ENCODE measurements around the gene MED29. TPM values are rescaled to one million over a fixed set of nuclear protein-coding genes. Genes with fewer than 3 reads are reported as not detected.

The MED29 gene
- total RNA-seq, 1 donor from 2014 or later, result 60.8 TPM

DNA sequence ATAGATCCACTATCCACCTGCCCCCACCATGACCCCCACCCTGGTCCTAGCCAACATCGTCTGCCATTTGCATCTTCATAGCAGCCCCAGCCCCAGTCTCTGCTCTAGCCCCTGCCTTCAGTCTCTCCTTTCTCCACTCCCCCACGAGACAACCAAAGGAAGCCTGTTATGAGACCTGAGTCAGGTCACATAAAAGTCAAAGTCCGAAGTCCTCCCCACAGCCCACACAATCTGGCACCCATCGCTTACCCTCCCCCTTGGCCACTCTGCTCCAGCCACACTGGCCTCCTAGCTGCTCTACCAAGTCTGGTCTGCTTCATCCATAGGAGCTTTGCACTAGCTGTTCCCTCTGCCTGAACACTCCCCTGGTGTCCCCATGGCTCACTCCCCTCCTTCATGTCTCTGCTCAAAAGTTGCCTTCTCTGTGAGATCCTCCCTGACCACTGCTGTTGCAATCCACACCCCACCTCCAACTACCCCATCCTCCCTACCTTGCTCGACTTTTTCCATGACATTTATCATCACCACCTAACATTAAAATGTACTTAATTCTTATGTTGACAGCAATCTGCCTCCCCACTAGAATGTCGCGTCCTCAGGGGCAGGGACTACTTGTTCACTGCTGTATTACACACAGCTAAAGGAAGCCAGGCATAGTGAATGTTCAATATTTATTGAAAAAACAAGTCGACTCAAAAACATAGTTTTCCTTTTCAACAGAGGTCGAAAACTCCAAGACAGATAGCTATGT, 20.1 kb downstream of the MED29 start:
- H3K36me3 ChIP-seq, result peaks cover 21 to 28% of the 10 kb centered on the region in 2 donors
- TF ChIP-seq, protein P1, sequence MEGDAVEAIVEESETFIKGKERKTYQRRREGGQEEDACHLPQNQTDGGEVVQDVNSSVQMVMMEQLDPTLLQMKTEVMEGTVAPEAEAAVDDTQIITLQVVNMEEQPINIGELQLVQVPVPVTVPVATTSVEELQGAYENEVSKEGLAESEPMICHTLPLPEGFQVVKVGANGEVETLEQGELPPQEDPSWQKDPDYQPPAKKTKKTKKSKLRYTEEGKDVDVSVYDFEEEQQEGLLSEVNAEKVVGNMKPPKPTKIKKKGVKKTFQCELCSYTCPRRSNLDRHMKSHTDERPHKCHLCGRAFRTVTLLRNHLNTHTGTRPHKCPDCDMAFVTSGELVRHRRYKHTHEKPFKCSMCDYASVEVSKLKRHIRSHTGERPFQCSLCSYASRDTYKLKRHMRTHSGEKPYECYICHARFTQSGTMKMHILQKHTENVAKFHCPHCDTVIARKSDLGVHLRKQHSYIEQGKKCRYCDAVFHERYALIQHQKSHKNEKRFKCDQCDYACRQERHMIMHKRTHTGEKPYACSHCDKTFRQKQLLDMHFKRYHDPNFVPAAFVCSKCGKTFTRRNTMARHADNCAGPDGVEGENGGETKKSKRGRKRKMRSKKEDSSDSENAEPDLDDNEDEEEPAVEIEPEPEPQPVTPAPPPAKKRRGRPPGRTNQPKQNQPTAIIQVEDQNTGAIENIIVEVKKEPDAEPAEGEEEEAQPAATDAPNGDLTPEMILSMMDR (IDR thresholded peaks at IDR 0.05), result no peak
- no peaks in the 10 kb centered on the region for H3K27me3 ChIP-seq
- intact Hi-C loops (cut with DNase I), result loop anchor here (5.0 kb wide), 1 partner anchor 1159 kb away; no protein-coding TSS in a partner anchor
- DNase-seq (ENCODE audit: low spot score in 2 of 2), result peak in 1 of 2 donors; percentile 93
- H3K4me3 ChIP-seq, result peak overlapping the region; percentile 97 to 98
- H3K9me3 ChIP-seq, result no peaks in the 10 kb centered on the region
- peaks cover 9 to 25% of the 10 kb centered on the region in 2 donors for H3K4me1 ChIP-seq
- peak overlapping the region; percentile 100 for H3K27ac ChIP-seq

DNA sequence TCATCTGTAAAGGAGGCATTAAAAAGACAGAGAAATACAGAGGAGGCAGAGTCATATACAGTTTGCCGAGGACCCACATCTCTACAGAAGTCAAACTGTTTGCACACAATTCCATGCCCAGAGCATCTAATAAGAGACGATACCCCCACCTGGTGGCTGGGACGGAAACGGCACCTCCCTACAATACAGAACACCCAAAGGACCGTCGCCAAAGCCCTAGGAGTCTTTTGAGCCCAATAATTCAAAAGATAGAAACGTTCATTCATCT, 20.6 kb downstream of the MED29 start:
- TF ChIP-seq, protein P1 (IDR thresholded peaks at IDR 0.05), result peak; percentile 86 to 97 (median 91)
- peaks cover 26 to 31% of the 10 kb centered on the region in 2 donors for H3K36me3 ChIP-seq
- peak overlapping the region; percentile 97 to 98 for H3K4me3 ChIP-seq
- H3K4me1 ChIP-seq, result peaks cover 9 to 27% of the 10 kb centered on the region in 2 donors
- H3K27ac ChIP-seq, result peak overlapping the region; percentile 100
- intact Hi-C loops (cut with DNase I), result loop anchor here (1.0 to 5.0 kb wide), 5 partner anchors 8 to 1159 kb away; partner anchors contain the start of genes MED29 and PAF1
- no peaks in the 10 kb centered on the region for H3K27me3 ChIP-seq
- peak; percentile 83 to 98 for DNase-seq (ENCODE audit: low spot score in 2 of 2)
- H3K9me3 ChIP-seq, result no peaks in the 10 kb centered on the region

DNA sequence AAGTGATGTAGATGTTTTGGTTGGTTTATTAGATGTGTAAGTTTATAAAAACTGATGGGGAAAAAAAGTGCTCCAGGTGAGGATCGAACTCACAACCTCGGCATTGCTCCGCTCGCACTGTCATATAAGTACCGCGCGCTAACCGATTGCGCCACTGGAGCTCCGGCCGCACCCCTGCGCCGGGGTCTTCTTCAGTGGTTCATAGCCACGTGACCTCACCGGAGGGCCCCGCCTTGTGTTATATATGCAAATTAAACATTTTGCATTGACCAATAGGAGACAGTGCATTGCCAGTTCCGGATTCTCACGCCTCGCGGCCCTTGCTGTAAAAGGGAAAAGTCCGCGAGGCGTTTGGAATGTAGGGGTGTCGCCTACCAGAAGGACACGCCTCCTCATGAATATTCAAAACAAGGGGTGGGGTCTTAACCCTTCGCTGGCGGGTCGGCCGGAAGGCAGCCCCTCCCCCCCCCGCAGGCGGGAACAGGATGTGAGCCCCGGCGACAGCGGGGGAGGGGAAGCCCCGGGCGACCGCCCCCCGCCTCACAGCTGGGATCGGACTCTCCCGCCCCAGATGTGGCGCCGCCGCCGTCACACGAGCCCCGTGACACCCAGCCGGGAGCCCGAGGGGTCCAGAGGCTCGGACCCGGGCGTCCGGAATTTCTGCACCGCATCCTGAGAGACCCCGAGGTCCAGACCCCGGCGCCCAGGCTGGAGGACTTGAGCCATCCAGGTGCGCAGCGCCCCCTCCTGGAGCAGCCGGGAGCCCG, 21.1 kb downstream of the MED29 start, which contains the start of gene PLEKHG2:
TSS of gene PLEKHG2 (plus strand) at position 570 of the 767 bp plus-strand sequence. CDS start 1,418 bp downstream, outside the sequence.
- no peaks in the 10 kb centered on the region for H3K27me3 ChIP-seq
- peak within 1 kb of the TSS; percentile 100 for H3K27ac ChIP-seq
- TF ChIP-seq, protein P1 (IDR thresholded peaks at IDR 0.05), result peak; percentile 88 to 94 (median 89)
- H3K4me1 ChIP-seq, result peaks cover 9 to 28% of the 10 kb centered on the region in 2 donors
- H3K9me3 ChIP-seq, result no peaks in the 10 kb centered on the region
- DNase-seq (ENCODE audit: low spot score in 2 of 2), result peak; percentile 97 to 99
- intact Hi-C loops (cut with DNase I), result loop anchor here (1.0 to 5.0 kb wide), 5 partner anchors 9 to 1160 kb away; partner anchors contain the start of genes MED29 and PAF1
- H3K36me3 ChIP-seq, result peaks cover 28 to 31% of the 10 kb centered on the region in 2 donors
- H3K4me3 ChIP-seq, result peak within 1 kb of the TSS; percentile 97 to 98

DNA sequence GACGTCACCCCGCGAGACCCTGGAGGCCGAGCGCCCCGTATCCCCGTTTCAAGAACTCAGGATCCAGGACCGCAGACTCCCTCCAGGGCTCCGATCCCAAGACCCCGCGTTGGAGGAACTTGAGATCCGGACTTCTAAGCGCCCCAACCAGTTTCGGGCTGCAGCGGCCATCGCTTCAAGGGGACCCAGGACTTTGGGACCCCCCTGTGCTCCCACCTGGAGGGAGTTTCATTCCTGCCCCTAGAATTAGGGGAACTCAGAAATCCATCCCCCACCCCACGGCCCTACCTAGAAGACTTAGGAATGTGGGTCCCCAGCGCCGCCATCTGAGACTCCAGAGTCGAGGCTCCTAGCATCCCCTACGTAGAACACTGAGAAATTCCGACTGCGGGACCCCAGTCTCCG, 21.7 kb downstream of the MED29 start:
- DNase-seq (ENCODE audit: low spot score in 2 of 2), result no peak
- peaks cover 9 to 31% of the 10 kb centered on the region in 2 donors for H3K4me1 ChIP-seq
- H3K36me3 ChIP-seq, result peaks cover 26 to 31% of the 10 kb centered on the region in 2 donors
- peak overlapping the region; percentile 86 to 100 for H3K27ac ChIP-seq
- intact Hi-C loops (cut with DNase I), result loop anchor here (1.0 to 5.0 kb wide), 5 partner anchors 10 to 1161 kb away; partner anchors contain the start of genes MED29 and PAF1
- TF ChIP-seq, protein P1 (IDR thresholded peaks at IDR 0.05), result no peak
- no peaks in the 10 kb centered on the region for H3K9me3 ChIP-seq
- H3K27me3 ChIP-seq, result no peaks in the 10 kb centered on the region
- peak overlapping the region; percentile 66 to 97 for H3K4me3 ChIP-seq

DNA sequence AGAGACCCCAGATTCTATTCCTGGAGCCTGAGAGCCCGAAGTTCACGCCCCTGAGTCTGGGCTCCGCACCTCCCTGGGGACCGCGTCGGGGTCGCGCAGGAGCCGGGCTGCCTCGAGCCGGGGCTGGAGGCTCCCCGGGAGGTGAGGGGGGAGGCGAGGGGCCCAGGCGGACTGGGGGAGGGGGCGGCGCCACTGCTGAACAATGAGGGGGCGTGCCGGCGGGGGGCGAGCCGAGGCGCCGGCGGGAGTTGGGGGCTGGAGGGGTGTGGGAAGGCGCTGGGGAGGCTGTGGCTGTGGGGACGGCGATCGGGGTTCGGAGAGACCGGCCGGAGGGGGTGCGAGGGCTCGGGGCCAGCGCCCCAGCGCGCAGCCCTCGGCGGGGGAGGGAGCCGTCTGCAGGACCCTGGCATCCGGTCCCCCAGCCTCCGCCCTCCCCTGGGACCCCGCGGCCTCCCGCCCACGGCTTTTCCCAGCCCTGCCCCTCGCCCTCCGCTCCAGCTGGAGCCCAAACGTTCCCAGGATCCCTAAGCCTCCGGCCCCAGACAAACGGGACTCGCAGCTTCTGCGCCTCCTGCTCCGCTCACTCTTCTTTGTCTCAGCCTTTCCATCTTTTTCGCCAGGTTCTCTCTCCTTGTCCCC, 22.2 kb downstream of the MED29 start:
- H3K4me3 ChIP-seq, result peak overlapping the region; percentile 66 to 97
- intact Hi-C loops (cut with DNase I), result loop anchor here (2.0 to 5.0 kb wide), 3 partner anchors 23 to 1161 kb away; partner anchors contain the start of genes MED29 and PAF1
- TF ChIP-seq, protein P1 (IDR thresholded peaks at IDR 0.05), result no peak
- H3K27me3 ChIP-seq, result no peaks in the 10 kb centered on the region
- H3K36me3 ChIP-seq, result peaks cover 26 to 31% of the 10 kb centered on the region in 2 donors
- H3K4me1 ChIP-seq, result peaks cover 9 to 31% of the 10 kb centered on the region in 2 donors
- H3K27ac ChIP-seq, result peak overlapping the region; percentile 86 to 100
- no peaks in the 10 kb centered on the region for H3K9me3 ChIP-seq
- peak in 1 of 2 donors; percentile 88 for DNase-seq (ENCODE audit: low spot score in 2 of 2)
